Measurements from ENCODE around the gene RALGPS2.

DNA sequence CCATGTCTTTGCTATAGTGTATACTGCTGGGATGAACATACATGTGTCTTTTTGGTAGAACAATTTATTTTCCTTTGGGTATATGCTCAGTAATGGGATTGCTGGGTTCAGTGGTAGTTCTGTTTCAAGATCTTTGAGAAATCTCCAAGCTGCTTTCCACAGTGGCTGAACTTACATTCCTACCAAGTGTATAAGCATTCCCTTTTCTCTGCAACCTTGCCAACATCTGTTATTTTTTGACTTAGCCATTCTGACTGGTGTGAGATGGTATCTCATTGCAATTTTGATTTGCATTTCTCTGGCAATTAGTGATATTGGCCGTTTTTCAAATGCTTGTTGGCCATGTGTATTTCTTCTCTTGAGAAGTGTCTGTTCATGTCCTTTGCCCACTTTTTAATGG is 183.3 kb downstream of the RALGPS2 start:
- TF ChIP-seq, protein P1, sequence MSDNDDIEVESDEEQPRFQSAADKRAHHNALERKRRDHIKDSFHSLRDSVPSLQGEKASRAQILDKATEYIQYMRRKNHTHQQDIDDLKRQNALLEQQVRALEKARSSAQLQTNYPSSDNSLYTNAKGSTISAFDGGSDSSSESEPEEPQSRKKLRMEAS (IDR thresholded peaks at IDR 0.05; ENCODE audit: low read depth, low read length) = no peak
- TF ChIP-seq, protein P2, sequence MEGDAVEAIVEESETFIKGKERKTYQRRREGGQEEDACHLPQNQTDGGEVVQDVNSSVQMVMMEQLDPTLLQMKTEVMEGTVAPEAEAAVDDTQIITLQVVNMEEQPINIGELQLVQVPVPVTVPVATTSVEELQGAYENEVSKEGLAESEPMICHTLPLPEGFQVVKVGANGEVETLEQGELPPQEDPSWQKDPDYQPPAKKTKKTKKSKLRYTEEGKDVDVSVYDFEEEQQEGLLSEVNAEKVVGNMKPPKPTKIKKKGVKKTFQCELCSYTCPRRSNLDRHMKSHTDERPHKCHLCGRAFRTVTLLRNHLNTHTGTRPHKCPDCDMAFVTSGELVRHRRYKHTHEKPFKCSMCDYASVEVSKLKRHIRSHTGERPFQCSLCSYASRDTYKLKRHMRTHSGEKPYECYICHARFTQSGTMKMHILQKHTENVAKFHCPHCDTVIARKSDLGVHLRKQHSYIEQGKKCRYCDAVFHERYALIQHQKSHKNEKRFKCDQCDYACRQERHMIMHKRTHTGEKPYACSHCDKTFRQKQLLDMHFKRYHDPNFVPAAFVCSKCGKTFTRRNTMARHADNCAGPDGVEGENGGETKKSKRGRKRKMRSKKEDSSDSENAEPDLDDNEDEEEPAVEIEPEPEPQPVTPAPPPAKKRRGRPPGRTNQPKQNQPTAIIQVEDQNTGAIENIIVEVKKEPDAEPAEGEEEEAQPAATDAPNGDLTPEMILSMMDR (IDR thresholded peaks at IDR 0.05; ENCODE audit: low read depth, low read length) = no peak
- TF ChIP-seq POLR2A (IDR thresholded peaks at IDR 0.05; ENCODE audit: extremely low read depth, insufficient read length) = no peak

Data from NB4 (cell line).